ENCODE measurements around the gene CHST9. TPM values are rescaled to one million over a fixed set of nuclear protein-coding genes. Genes with fewer than 3 reads are reported as not detected.

Gene CHST9
- total RNA-seq, 1 experiment from 2014 or later: 19.2 TPM

DNA sequence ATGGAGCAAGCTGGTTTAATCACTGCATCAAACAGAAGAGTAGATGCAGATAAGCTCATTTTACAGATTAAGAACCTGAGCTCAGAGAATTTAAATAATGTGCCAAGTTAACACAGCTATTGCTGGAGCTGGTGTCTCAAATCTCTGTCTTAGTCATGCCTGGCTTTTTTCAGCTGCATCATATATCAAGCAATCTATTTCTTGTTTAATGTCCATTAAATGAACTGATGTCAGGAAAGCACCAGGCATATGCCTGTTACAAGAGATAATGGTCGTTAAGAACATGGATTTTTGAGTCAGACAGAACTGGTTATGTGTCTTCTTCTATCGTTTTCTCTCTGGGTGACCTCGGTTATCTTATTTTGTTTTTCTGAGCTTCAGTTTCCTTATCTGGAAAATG, 259.8 kb downstream of the CHST9 start:
- no peak for DNase-seq (ENCODE audit: low spot score)
- Mint-ChIP-seq H3K4me1 (peaks cover 54% of the 10 kb centered on the region), H3K4me3 (no peak overlapping the region), H3K36me3 (no peaks in the 10 kb centered on the region; the same call in 1 of the 2 replicates), H3K27me3 (ENCODE audit: low read depth) (no peaks in the 10 kb centered on the region; the same call in 1 of the 2 replicates), H3K27ac (no peak overlapping the region), H3K9me3 (no peaks in the 10 kb centered on the region)
- ChIA-PET CTCF (interaction anchor here (0.5 kb wide), 1 partner anchor 347 kb away, joined by 3 read pairs; no protein-coding TSS in a partner anchor), POLR2A (no interaction called here)
- TF ChIP-seq IRF2 (CRISPR knock-in tag; IDR thresholded peaks at IDR 0.05; ENCODE audit: borderline replicate concordance, low read depth) (no peak), SP1 (CRISPR knock-in tag; conservative IDR thresholded peaks at IDR 0.05) (no peak), NR1H2 (CRISPR knock-in tag; IDR thresholded peaks at IDR 0.05) (no peak), ZNF416 (CRISPR knock-in tag; IDR thresholded peaks at IDR 0.05) (no peak), NFATC4 (CRISPR knock-in tag; IDR thresholded peaks at IDR 0.05) (no peak), OVOL2 (CRISPR knock-in tag; IDR thresholded peaks at IDR 0.05; ENCODE audit: borderline replicate concordance) (no peak), JUN (CRISPR knock-in tag; IDR thresholded peaks at IDR 0.05) (no peak), HMGA2 (CRISPR knock-in tag; IDR thresholded peaks at IDR 0.05) (no peak), RELA (CRISPR knock-in tag; IDR thresholded peaks at IDR 0.05; ENCODE audit: borderline replicate concordance) (no peak), SMAD3 (CRISPR knock-in tag; IDR thresholded peaks at IDR 0.05; ENCODE audit: borderline replicate concordance) (no peak), GABPB1 (CRISPR knock-in tag; IDR thresholded peaks at IDR 0.05) (no peak), ESRRA (CRISPR knock-in tag; IDR thresholded peaks at IDR 0.05; ENCODE audit: borderline replicate concordance) (no peak), ZNF396 (CRISPR knock-in tag; IDR thresholded peaks at IDR 0.05; ENCODE audit: borderline replicate concordance) (no peak), NFE2L1 (CRISPR knock-in tag; IDR thresholded peaks at IDR 0.05) (no peak)
- TF ChIP-seq, protein P1, sequence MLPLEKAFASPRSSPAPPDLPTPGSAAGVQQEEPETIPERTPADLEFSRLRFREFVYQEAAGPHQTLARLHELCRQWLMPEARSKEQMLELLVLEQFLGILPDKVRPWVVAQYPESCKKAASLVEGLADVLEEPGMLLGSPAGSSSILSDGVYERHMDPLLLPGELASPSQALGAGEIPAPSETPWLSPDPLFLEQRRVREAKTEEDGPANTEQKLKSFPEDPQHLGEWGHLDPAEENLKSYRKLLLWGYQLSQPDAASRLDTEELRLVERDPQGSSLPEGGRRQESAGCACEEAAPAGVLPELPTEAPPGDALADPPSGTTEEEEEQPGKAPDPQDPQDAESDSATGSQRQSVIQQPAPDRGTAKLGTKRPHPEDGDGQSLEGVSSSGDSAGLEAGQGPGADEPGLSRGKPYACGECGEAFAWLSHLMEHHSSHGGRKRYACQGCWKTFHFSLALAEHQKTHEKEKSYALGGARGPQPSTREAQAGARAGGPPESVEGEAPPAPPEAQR (CRISPR knock-in tag; IDR thresholded peaks at IDR 0.05): no peak
- TF ChIP-seq, protein P2, sequence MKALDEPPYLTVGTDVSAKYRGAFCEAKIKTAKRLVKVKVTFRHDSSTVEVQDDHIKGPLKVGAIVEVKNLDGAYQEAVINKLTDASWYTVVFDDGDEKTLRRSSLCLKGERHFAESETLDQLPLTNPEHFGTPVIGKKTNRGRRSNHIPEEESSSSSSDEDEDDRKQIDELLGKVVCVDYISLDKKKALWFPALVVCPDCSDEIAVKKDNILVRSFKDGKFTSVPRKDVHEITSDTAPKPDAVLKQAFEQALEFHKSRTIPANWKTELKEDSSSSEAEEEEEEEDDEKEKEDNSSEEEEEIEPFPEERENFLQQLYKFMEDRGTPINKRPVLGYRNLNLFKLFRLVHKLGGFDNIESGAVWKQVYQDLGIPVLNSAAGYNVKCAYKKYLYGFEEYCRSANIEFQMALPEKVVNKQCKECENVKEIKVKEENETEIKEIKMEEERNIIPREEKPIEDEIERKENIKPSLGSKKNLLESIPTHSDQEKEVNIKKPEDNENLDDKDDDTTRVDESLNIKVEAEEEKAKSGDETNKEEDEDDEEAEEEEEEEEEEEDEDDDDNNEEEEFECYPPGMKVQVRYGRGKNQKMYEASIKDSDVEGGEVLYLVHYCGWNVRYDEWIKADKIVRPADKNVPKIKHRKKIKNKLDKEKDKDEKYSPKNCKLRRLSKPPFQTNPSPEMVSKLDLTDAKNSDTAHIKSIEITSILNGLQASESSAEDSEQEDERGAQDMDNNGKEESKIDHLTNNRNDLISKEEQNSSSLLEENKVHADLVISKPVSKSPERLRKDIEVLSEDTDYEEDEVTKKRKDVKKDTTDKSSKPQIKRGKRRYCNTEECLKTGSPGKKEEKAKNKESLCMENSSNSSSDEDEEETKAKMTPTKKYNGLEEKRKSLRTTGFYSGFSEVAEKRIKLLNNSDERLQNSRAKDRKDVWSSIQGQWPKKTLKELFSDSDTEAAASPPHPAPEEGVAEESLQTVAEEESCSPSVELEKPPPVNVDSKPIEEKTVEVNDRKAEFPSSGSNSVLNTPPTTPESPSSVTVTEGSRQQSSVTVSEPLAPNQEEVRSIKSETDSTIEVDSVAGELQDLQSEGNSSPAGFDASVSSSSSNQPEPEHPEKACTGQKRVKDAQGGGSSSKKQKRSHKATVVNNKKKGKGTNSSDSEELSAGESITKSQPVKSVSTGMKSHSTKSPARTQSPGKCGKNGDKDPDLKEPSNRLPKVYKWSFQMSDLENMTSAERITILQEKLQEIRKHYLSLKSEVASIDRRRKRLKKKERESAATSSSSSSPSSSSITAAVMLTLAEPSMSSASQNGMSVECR (CRISPR knock-in tag; IDR thresholded peaks at IDR 0.05; ENCODE audit: borderline replicate concordance): no peak
- TF ChIP-seq, protein P3, sequence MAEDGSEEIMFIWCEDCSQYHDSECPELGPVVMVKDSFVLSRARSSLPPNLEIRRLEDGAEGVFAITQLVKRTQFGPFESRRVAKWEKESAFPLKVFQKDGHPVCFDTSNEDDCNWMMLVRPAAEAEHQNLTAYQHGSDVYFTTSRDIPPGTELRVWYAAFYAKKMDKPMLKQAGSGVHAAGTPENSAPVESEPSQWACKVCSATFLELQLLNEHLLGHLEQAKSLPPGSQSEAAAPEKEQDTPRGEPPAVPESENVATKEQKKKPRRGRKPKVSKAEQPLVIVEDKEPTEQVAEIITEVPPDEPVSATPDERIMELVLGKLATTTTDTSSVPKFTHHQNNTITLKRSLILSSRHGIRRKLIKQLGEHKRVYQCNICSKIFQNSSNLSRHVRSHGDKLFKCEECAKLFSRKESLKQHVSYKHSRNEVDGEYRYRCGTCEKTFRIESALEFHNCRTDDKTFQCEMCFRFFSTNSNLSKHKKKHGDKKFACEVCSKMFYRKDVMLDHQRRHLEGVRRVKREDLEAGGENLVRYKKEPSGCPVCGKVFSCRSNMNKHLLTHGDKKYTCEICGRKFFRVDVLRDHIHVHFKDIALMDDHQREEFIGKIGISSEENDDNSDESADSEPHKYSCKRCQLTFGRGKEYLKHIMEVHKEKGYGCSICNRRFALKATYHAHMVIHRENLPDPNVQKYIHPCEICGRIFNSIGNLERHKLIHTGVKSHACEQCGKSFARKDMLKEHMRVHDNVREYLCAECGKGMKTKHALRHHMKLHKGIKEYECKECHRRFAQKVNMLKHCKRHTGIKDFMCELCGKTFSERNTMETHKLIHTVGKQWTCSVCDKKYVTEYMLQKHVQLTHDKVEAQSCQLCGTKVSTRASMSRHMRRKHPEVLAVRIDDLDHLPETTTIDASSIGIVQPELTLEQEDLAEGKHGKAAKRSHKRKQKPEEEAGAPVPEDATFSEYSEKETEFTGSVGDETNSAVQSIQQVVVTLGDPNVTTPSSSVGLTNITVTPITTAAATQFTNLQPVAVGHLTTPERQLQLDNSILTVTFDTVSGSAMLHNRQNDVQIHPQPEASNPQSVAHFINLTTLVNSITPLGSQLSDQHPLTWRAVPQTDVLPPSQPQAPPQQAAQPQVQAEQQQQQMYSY (CRISPR knock-in tag; IDR thresholded peaks at IDR 0.05): no peak
- TF ChIP-seq, protein P4, sequence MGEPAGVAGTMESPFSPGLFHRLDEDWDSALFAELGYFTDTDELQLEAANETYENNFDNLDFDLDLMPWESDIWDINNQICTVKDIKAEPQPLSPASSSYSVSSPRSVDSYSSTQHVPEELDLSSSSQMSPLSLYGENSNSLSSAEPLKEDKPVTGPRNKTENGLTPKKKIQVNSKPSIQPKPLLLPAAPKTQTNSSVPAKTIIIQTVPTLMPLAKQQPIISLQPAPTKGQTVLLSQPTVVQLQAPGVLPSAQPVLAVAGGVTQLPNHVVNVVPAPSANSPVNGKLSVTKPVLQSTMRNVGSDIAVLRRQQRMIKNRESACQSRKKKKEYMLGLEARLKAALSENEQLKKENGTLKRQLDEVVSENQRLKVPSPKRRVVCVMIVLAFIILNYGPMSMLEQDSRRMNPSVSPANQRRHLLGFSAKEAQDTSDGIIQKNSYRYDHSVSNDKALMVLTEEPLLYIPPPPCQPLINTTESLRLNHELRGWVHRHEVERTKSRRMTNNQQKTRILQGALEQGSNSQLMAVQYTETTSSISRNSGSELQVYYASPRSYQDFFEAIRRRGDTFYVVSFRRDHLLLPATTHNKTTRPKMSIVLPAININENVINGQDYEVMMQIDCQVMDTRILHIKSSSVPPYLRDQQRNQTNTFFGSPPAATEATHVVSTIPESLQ (CRISPR knock-in tag; IDR thresholded peaks at IDR 0.05): no peak
- TF ChIP-seq, protein P5, sequence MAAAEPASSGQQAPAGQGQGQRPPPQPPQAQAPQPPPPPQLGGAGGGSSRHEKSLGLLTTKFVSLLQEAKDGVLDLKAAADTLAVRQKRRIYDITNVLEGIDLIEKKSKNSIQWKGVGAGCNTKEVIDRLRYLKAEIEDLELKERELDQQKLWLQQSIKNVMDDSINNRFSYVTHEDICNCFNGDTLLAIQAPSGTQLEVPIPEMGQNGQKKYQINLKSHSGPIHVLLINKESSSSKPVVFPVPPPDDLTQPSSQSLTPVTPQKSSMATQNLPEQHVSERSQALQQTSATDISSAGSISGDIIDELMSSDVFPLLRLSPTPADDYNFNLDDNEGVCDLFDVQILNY (CRISPR knock-in tag; IDR thresholded peaks at IDR 0.05): no peak
- TF ChIP-seq, protein P6, sequence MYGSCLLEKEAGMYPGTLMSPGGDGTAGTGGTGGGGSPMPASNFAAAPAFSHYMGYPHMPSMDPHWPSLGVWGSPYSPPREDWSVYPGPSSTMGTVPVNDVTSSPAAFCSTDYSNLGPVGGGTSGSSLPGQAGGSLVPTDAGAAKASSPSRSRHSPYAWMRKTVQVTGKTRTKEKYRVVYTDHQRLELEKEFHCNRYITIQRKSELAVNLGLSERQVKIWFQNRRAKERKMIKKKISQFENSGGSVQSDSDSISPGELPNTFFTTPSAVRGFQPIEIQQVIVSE (CRISPR knock-in tag; IDR thresholded peaks at IDR 0.05; ENCODE audit: borderline replicate concordance): no peak
- ATAC-seq: no peak

All from WTC11 (cell line).